Keratinocyte (primary cell): ENCODE data around the gene AARSD1.
"Not testable (repeated sequence)": the region's sequence is repeated elsewhere in the genome, so short reads cannot be mapped to it uniquely, and the experiment has no call there.

Experiments
- CTCF ChIP-seq, 3 experiments: IDR thresholded peaks in 1 of 3; conservative IDR thresholded peaks in 1 of 3; optimal IDR thresholded peaks in 1 of 3; 2 replicates in 2 of 3; 3 replicates in 1 of 3; pipeline versions ENCODE3 to v1.5.1; 2011; ENCODE audit warnings: low read length in 3 of 3, mild to moderate bottlenecking in 3 of 3, moderate library complexity in 2 of 3, control low read depth in 1 of 3, inconsistent platforms in 1 of 3; ENCODE audit not compliant: insufficient read depth in 2 of 3; ENCODE audit errors: extremely low read depth in 1 of 3
- EZH2 ChIP-seq: IDR thresholded peaks from one replicate; pipeline ENCODE4 v1.6.1; 2012; ENCODE audit warnings: inconsistent platforms, mild to moderate bottlenecking, low read length, moderate library complexity

- TF ChIP-seq EZH2; CTCF (optimal IDR thresholded peaks at IDR 0.05 in 1 of 3, IDR thresholded peaks at IDR 0.05 in 1 of 3, conservative IDR thresholded peaks at IDR 0.05 in 1 of 3; ENCODE audit: extremely low read depth in 1 of 3, insufficient read depth in 2 of 3, low read length in 3 of 3): not testable (repeated sequence)
Observed at GRCh38 chr17:42916388-42917235, 47.6 kb downstream of the AARSD1 start.
